Muscle of back (tissue), 11 donors: Measurements from ENCODE around the gene TBC1D16. TPM values are rescaled to one million over a fixed set of nuclear protein-coding genes. Genes with fewer than 3 reads are reported as not detected.

Source experiments
- DNase-seq, 3 donors: peaks; one replicate each; pipeline versions ENCODE4 v3.0.0 to v3.0.0-alpha.2; 2013
- polyA plus RNA-seq, 10 donors: library from polyadenylated mRNA; unstranded; fragments of 120-200 nt; gene quantifications; one replicate each; pipeline ENCODE4 v1.2.1, GENCODE V29; 2013; ENCODE audit not compliant: insufficient read length in 10 of 10

TBC1D16 gene
- polyA plus RNA-seq, 10 donors: 25.0 to 38.9 (median 29.8) TPM

- no peak for DNase-seq
These were observed 95.1 kb downstream of the TBC1D16 start for GRCh38 chr17:79940459-79941087.

DNA sequence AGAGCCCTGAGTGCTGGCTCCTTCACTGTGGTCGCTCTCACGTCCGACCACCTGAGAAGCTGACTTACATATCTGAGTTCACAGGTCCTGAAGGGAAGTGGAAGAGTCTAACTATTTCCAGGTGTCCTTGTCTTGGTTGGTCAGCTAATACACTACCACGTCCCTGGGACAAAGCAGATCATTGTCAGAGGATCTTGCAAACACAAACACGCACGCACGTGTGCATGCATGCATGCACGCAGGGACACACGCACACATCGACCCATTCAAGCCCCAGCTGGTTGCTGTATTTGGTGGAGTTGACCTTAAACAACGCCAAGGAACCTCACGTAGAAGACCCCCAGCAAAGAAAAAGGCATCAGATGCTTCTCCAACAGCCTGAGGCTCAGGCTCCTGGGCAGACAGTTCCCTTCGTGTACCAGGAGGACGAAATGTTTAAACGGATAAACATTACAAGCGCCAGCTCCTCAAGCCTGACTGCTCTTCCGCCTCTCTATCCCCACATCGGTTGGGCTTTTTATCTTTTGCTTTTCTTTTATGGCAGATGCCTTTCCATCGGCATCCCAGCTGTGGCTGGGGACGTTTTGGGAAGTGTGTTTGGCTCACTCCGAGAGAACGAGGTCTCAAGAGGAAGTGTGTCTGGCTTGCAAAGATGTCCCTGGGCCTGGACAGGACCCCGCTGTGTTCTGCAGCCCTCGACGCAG is 95.8 kb downstream of the TBC1D16 start:
- DNase-seq: no peak

- no peak for DNase-seq
These were observed 96.6 kb downstream of the TBC1D16 start for GRCh38 chr17:79939094-79939435.

- no peak for DNase-seq
These were observed 97.2 kb downstream of the TBC1D16 start for GRCh38 chr17:79938336-79939093.

DNA sequence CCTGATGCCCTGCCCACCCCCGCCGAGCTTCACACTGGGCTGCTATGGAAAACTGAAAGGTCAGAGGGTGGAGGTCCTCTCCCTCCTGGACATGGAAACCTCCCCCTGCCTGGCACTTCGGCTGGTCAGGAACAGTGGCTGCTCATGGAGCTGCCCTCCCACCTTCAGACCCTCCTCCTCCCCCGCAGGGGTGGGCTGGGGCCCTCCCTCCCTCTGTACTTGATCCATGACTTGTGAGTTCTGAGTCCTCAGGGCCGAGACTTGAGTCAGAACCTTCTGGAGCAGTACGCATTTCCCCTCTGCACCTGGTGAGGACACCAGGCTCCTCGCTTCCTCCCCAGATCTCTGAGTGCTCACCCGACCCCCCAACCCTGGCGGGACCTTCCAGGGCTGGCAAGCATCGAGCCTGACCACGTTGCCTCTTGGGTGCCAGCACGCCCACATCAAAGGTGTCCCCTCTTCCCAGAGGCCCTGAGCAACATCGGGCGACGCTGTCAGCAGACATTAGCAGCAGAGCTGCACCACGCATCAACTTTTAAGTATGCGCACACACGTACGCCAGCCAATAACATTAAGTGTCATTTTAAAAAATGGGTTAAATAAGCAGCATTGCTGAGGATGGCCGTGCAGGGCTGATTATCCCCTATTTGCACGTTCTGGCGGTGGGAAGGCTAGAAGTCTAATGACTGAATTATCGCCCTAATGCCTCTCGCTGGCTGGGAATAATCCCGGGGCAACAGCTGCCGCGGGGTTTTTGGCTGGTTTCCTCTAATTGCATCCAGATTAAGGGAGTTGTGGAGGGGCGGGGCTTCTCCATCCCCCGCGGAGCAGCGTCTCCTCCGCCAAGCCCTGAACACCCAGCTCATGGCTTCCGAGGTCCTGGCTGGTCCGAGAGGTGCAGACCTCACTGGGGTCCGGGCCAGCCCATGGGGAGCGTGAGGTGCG is 98.0 kb downstream of the TBC1D16 start:
- peak in 2 of 3 donors; percentile 51 to 84 for DNase-seq

- no peak for DNase-seq
These were observed 98.9 kb downstream of the TBC1D16 start for GRCh38 chr17:79936641-79937381.

DNA sequence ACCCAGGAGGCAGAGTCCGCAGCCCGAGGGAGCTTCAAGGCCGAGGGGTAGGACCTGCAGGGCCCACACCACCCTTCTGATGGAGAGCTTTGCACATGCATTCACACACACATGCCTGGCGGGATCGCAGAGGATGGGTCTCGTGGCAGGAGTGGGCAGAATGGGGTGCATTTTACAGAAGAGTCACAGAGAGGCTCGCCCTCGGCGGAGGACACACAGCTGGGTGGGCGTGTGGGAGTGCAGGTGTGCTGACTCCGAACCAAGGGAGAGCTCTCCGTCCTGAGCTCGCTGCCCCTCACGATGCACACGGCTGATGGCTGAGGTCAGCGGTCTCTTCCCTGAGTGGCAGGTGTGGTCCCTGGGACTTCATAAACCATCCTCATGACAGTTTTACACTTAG is 99.6 kb downstream of the TBC1D16 start:
- no peak for DNase-seq

GRCh38 chr17:79935197-79935885 is 100.3 kb downstream of the TBC1D16 start:
- no peak for DNase-seq

DNA sequence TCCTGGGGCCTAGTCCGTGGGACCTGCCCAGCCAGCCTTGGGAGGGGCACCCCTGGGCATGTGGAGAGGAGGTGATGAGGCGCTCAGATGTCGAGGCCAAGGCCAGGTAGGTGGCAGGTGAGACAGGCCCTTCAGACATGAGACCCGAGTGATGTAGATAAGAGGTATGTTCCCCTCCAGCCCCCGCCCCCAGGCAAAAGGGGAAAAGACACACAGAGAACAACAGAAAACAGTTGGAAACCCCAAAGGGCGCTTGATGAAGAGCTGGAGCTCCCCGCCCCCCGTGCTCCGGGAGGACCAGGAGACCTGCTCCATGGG is 101.1 kb downstream of the TBC1D16 start:
- DNase-seq: no peak

DNA sequence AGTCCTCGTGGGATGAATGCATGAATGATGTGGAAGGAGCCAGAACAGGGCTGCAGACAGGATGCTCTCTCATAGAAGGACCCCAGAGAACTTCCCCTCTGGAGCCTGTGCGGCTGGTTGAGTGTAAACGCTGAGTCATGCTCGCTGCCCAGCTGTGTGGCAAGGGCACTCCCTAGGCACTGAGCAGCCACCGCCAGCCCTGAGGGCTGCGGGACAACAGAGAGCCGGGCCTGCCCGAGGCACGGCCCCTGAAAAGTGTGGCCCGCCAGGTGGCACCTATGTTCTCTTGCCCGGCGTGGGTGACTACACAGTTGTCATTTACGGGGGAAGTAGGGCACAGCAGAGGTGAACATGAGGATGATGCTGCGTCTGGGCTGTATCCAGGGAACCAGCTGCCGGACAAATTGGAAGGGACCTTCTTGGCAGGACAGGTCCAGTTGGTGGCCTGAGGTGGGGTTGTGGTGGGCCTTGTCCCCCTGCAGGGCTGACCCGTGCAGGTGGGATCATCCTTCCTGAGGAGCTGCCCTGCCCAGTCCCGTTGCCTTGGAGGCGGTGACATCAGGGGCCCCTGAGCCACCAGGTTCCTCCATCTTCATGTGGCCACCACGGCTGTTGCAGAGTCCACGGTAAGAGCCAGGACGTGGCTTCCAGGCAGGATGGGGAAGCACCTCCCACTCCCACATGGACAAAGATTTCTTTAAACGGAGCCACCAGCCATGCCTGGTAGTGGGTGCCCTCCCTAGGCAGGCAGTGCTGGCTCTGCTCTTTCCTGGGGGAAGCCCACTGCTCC is 101.6 kb downstream of the TBC1D16 start:
- DNase-seq: no peak

GRCh38 chr17:79932451-79933306 is 103.0 kb downstream of the TBC1D16 start:
- DNase-seq: no peak

DNA sequence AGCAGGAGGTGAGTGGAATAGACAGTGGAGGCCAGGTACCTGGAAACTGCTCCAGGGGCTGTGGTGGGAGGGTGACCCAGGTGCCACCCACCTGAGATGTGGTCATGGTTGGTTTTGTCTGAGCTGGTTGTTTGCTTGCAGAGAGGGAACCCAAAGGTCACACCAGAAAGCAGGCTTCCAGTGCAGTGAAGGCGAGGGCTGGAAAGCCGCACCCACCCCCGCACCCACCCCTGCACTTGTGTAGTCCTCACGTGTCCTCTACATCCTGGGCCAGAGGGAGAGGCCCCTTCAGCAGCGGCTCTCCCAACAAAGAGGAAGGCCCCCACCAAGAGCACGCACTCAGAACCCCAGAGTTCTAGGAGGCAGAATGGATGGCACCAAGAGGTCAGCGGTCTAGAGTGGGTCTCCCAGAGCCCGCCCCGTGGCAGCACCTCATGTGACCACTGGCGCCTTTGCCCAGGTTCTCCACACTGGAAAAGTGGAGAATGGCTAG is 103.8 kb downstream of the TBC1D16 start:
- no peak for DNase-seq

DNA sequence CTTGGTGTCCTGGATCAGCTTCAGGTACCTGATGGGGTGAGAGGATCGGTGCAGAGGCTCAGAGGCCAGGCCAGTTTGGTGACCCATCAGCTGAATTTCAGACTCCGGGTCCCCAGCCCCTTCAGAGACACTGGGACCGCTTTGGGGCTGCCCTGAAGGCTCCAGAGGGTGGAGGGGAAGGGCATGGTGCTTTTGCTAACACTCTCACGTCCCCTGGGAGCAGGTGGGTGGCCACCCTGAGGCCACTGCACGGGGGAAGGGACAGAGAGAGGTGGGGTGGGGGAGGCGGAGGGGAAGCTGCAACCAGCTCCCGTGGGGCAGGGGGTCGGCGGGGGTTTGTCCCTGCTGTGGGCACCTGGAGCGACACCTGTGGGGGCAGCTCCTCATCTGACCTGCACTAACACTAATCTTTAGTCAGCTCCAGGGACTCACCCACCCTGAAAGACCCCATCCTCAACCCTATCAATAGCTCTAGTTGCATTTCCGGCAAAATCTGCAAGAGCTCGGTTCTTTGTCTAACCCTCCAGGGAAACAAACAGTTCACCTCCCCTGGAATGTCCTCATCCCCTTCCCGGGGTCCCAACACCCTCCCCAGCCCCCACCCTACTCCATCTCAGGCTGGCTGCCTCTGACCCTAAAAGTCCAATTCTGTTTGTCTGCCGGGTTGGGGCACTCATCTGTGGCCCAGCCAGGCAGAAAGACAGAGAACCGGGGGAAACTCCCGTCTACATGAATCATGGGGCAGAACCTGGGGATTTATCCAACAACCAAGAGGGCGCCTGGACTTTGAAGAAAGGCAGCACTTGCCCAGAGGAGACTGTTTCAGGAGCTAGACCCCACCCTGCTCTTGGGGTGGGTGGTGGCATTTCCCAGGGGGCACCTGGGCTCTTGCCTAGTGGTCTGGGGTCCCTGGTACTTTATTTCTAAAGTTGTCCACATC is 104.5 kb downstream of the TBC1D16 start:
- no peak for DNase-seq

- no peak for DNase-seq
These were observed 105.4 kb downstream of the TBC1D16 start for GRCh38 chr17:79930062-79930876.

DNA sequence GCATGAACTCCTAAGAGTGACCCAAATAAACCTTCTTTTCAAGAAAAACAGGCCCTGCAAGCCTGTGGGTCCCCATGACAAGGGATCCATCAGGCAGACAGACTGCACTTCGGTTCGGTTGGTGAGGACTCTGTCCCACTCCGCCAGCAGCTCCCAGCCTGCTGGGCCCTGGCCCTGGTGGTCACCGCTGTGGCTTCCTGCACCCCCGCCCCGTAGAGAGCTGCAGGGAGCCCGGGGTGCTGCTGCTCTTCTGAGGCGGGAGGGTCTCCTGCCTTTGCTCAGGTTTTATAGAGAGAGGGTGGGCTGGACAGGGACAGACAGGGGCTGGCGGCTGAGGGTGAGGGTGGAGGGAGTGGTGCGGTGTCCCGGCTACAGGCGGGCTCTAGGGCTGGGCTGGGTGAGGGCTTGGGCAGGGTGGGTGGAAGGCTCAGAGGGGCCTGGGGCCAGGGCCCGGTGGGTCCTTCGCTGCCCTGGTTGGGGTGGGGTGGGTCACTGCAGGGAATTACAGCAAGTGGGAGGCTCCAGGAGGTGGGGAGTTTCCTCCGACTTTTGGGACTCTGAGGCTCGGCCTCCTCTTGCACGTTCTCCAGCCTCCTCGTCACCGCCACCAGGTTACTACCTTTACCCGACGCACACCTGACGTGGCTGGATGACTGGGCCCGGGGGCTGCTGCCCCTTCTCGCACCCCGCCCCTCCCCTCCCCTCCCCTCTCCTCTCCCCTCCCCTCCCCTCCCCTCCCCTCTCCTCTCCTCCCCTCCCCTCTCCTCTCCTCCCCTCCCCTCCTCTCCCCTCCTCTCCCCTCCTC is 106.2 kb downstream of the TBC1D16 start:
- no peak for DNase-seq
